NB4 (cell line): Measurements from ENCODE around the gene OS9.

Source experiments
- POLR2A ChIP-seq: IDR thresholded peaks from 2 replicates; pipeline ENCODE4 v1.6.1; 2011; ENCODE audit warnings: mild to moderate bottlenecking; ENCODE audit not compliant: insufficient read length; ENCODE audit errors: extremely low read depth
- TF ChIP-seq, protein P1 (sequence below): IDR thresholded peaks from one replicate; pipeline ENCODE4 v1.5.1; 2012; ENCODE audit warnings: low read depth, low read length
- TF ChIP-seq, protein P2 (sequence below): IDR thresholded peaks from 2 replicates; pipeline ENCODE4 v1.6.1; 2011; ENCODE audit warnings: low read depth, low read length

DNA sequence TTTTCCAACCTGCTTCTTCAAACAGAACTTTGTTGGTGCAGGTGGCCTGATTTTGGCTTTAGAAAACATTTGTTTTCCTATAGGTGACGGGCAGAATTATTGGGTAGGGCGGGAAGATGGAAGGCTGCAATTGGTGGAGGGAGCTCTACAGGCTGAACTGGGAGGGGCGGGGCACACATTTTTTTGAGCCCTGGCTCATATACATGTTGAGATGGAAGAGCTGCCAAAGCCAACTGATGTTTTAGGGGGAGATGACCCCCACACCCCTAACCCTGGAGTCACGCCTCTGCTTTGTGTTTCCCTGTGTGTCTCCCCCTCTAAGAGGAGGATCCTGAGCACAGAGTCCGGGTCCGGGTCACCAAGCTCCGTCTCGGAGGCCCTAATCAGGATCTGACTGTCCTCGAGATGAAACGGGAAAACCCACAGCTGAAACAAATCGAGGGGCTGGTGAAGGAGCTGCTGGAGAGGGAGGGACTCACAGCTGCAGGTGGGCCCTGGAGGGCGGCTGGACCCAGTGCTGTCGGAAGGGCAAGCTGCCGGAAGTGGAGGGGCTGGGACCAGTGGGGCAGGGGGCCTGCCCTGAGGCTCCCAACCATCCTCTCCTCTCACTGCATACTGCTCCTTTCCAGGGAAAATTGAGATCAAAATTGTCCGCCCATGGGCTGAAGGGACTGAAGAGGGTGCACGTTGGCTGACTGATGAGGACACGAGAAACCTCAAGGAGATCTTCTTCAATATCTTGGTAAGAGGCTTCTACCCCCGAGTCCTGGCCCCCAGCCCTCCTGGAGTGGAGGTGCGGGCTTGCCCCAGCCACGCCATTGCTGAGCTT, 26.1 kb downstream of the OS9 start:
- TF ChIP-seq, protein P1, sequence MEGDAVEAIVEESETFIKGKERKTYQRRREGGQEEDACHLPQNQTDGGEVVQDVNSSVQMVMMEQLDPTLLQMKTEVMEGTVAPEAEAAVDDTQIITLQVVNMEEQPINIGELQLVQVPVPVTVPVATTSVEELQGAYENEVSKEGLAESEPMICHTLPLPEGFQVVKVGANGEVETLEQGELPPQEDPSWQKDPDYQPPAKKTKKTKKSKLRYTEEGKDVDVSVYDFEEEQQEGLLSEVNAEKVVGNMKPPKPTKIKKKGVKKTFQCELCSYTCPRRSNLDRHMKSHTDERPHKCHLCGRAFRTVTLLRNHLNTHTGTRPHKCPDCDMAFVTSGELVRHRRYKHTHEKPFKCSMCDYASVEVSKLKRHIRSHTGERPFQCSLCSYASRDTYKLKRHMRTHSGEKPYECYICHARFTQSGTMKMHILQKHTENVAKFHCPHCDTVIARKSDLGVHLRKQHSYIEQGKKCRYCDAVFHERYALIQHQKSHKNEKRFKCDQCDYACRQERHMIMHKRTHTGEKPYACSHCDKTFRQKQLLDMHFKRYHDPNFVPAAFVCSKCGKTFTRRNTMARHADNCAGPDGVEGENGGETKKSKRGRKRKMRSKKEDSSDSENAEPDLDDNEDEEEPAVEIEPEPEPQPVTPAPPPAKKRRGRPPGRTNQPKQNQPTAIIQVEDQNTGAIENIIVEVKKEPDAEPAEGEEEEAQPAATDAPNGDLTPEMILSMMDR: no peak
- TF ChIP-seq, protein P2, sequence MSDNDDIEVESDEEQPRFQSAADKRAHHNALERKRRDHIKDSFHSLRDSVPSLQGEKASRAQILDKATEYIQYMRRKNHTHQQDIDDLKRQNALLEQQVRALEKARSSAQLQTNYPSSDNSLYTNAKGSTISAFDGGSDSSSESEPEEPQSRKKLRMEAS: no peak
- no peak for TF ChIP-seq POLR2A
